IMR-90 (cell line): ENCODE results near the gene SAMM50. TPM values are rescaled to one million over a fixed set of nuclear protein-coding genes. Genes with fewer than 3 reads are reported as not detected.
"Not testable (repeated sequence)": the region's sequence is repeated elsewhere in the genome, so short reads cannot be mapped to it uniquely, and the experiment has no call there.

Source experiments
- ATAC-seq: fragments of 200-7000 bp; cut with Tn5 transposase; 2 replicates; pipeline ENCODE4 v1.9.1; 2020; ENCODE audit warnings: low read depth, mild to moderate bottlenecking, moderate library complexity
- BruUV-seq: library from RNA; stranded (reverse); fragments of 400-500 nt; replicated peaks from 2 replicates; lab custom pipeline; 2021; lab: Mats Ljungman, UMichigan
- CTCF ChIA-PET: fragments of 300-600 bp; formaldehyde crosslinking; extraction: SDS; loops from one replicate; lab custom pipeline; 2021; ENCODE audit warnings: antibody characterized with exemption; lab: Yijun Ruan, JAX
- POLR2A ChIA-PET: fragments of 300-600 bp; sonication (Branson Sonifier 250); formaldehyde crosslinking; loops from one replicate; lab custom pipeline; 2022; ENCODE audit warnings: antibody characterized with exemption; ENCODE audit not compliant: unreplicated experiment; lab: Charles Lee
- DNase-seq: peaks from one replicate; pipeline ENCODE4 v3.0.0; 2013
- H2AFZ ChIP-seq: replicated peaks from 2 replicates; pipeline ENCODE3; 2013; ENCODE audit warnings: low read length, mild to moderate bottlenecking; ENCODE audit not compliant: poor library complexity
- H2AK5ac ChIP-seq: 2 replicates; pipeline ENCODE4 v1.6.1; 2013; ENCODE audit warnings: low read depth, low read length, inconsistent platforms
- H2AK9ac ChIP-seq: replicated peaks from 2 replicates; pipeline ENCODE3; 2013; ENCODE audit warnings: mild to moderate bottlenecking, low read depth, low read length, moderate library complexity; ENCODE audit not compliant: poor library complexity
- H2BK120ac ChIP-seq: 2 replicates; pipeline ENCODE4 v1.6.1; 2013; ENCODE audit warnings: low read depth, low read length, inconsistent platforms
- H2BK15ac ChIP-seq: 3 replicates; pipeline ENCODE4 v1.6.1; 2013; ENCODE audit warnings: low read depth, low read length, inconsistent platforms
- H2BK20ac ChIP-seq: 2 replicates; pipeline ENCODE4 v1.6.1; 2013; ENCODE audit warnings: low read depth, mild to moderate bottlenecking, inconsistent platforms, low read length, moderate library complexity
- H2BK5ac ChIP-seq: 2 replicates; pipeline ENCODE4 v1.6.1; 2013; ENCODE audit warnings: mild to moderate bottlenecking, low read depth, low read length, inconsistent platforms; ENCODE audit not compliant: poor library complexity, severe bottlenecking
- H3K14ac ChIP-seq: replicated peaks from 2 replicates; pipeline ENCODE4 v1.6.1; 2013; ENCODE audit warnings: low read depth, low read length, inconsistent platforms
- H3K18ac ChIP-seq: 2 replicates; pipeline ENCODE4 v1.6.1; 2013; ENCODE audit warnings: low read depth, low read length, control low read depth
- H3K23ac ChIP-seq: 2 replicates; pipeline ENCODE4 v1.6.1; 2013; ENCODE audit warnings: low read depth, low read length, inconsistent platforms
- H3K27ac ChIP-seq: 2 replicates; pipeline ENCODE4 v1.5.1; 2013; ENCODE audit warnings: mild to moderate bottlenecking, control low read depth, low read length; ENCODE audit not compliant: insufficient read depth
- H3K27me3 ChIP-seq: 2 replicates; pipeline ENCODE4 v1.6.1; 2013; ENCODE audit warnings: low read length; ENCODE audit not compliant: control insufficient read depth, insufficient read depth
- H3K36me3 ChIP-seq: 2 replicates; pipeline ENCODE4 v1.6.1; 2013; ENCODE audit warnings: low read length, mixed read lengths; ENCODE audit not compliant: control insufficient read depth, insufficient read depth
- H3K4ac ChIP-seq: 2 replicates; pipeline ENCODE4 v1.6.1; 2013; ENCODE audit warnings: low read depth, low read length, inconsistent platforms
- H3K4me1 ChIP-seq: 2 replicates; pipeline ENCODE4 v1.6.1; 2013; ENCODE audit warnings: low read length, mixed read lengths; ENCODE audit not compliant: control insufficient read depth, insufficient read depth
- H3K4me2 ChIP-seq: 2 replicates; pipeline ENCODE4 v1.6.1; 2013; ENCODE audit warnings: low read depth, mild to moderate bottlenecking, control low read depth, low read length, moderate library complexity
- H3K4me3 ChIP-seq: 2 replicates; pipeline ENCODE4 v1.5.1; 2013; ENCODE audit warnings: low read depth, mild to moderate bottlenecking, control low read depth, low read length, moderate library complexity; ENCODE audit not compliant: insufficient read depth
- H3K56ac ChIP-seq: 2 replicates; pipeline ENCODE4 v1.6.1; 2013; ENCODE audit warnings: low read length, inconsistent platforms; ENCODE audit not compliant: insufficient read depth; ENCODE audit errors: extremely low read depth
- H3K79me1 ChIP-seq, 2 experiments: 2 replicates each; pipeline ENCODE4 v1.6.1; 2013; ENCODE audit warnings: low read length in 2 of 2, inconsistent platforms in 1 of 2, low read depth in 1 of 2
- H3K9ac ChIP-seq: 2 replicates; pipeline ENCODE4 v1.6.1; 2013; ENCODE audit warnings: low read depth, low read length, control low read depth
- H3K9me1 ChIP-seq: 2 replicates; pipeline ENCODE4 v1.6.1; 2013; ENCODE audit warnings: low read length, inconsistent platforms; ENCODE audit not compliant: insufficient read depth
- H3K9me3 ChIP-seq: 2 replicates; pipeline ENCODE4 v1.6.1; 2013; ENCODE audit warnings: low read length; ENCODE audit not compliant: control insufficient read depth, insufficient read depth
- H4K20me1 ChIP-seq: 2 replicates; pipeline ENCODE4 v1.6.1; 2013; ENCODE audit warnings: low read length, inconsistent platforms; ENCODE audit not compliant: insufficient read depth
- H4K5ac ChIP-seq: 2 replicates; pipeline ENCODE4 v1.6.1; 2013; ENCODE audit warnings: mild to moderate bottlenecking, low read depth, low read length, control low read depth
- H4K8ac ChIP-seq, 2 experiments: 2 replicates each; pipeline ENCODE4 v1.6.1; 2013; ENCODE audit warnings: low read depth in 2 of 2, low read length in 2 of 2, control low read depth in 1 of 2, inconsistent platforms in 1 of 2
- H4K91ac ChIP-seq: 2 replicates; pipeline ENCODE4 v1.6.1; 2013; ENCODE audit warnings: low read depth, low read length, inconsistent platforms; ENCODE audit not compliant: insufficient read depth
- CHD1 ChIP-seq: IDR thresholded peaks from 2 replicates; pipeline ENCODE4 v1.6.1; 2012; ENCODE audit warnings: low read depth, low read length, improper control_type of control experiment
- MAZ ChIP-seq: IDR thresholded peaks from 2 replicates; pipeline ENCODE4 v1.6.1; 2012; ENCODE audit warnings: low read depth, mild to moderate bottlenecking, low read length, improper control_type of control experiment, moderate library complexity, borderline replicate concordance
- NFE2L2 ChIP-seq: fragments of 150-350 bp; IDR thresholded peaks from 2 replicates; pipeline ENCODE4 v1.6.1; 2016; ENCODE audit warnings: low read depth, mild to moderate bottlenecking, low read length
- RFX5 ChIP-seq: IDR thresholded peaks from 2 replicates; pipeline ENCODE4 v1.8.0; 2012; ENCODE audit warnings: low read depth, mild to moderate bottlenecking, low read length, moderate library complexity
- WGBS, 2 experiments: methylation state at CpG; one replicate each; pipeline versions ENCODE4 v1.1.5 to v1.1.7; 2013; ENCODE audit warnings: missing lambda C conversion rate in 2 of 2; ENCODE audit not compliant: insufficient read length in 1 of 2; ENCODE audit errors: extremely low coverage in 2 of 2; 5-methylcytosine and 5-hydroxymethylcytosine counted together
- dilution Hi-C: fragments of 300-500 bp; cut with HindIII; formaldehyde crosslinking; loops from one replicate; pipeline ENCODE4 v1.14.3; 2018; ENCODE audit warnings: low sequenced_read_pairs; ENCODE audit not compliant: unreplicated experiment
- in situ Hi-C: fragments of 300-500 bp; cut with MboI; formaldehyde crosslinking; loops from 3 replicates; pipeline ENCODE4 v1.14.3; 2019; ENCODE audit warnings: low sequenced_read_pairs, inconsistent platforms, mixed read lengths
- intact Hi-C: fragments of 100-400 bp; cut with micrococcal nuclease; formaldehyde crosslinking; loops from 2 replicates; pipeline ENCODE4 v1.10.0; 2022
- polyA plus RNA-seq, 3 experiments: library from polyadenylated mRNA; depleted of rRNA; stranded (reverse); fragments of >200 nt; gene quantifications; 2 replicates each; pipeline ENCODE4 v1.2.3, GENCODE V29; 2012; ENCODE audit warnings: low replicate concordance in 1 of 3
- total RNA-seq: library from RNA; depleted of rRNA; stranded (reverse); fragments of >200 nt; gene quantifications from 2 replicates; pipeline ENCODE4 v1.2.3, GENCODE V29; 2012
- TF ChIP-seq, protein P1 (sequence below): fragments of 150-350 bp; IDR thresholded peaks from 2 replicates; pipeline ENCODE4 v1.6.1; 2017; ENCODE audit warnings: mild to moderate bottlenecking, antibody characterized with exemption, low read length, low read depth

Gene SAMM50
- total and polyA plus RNA-seq, 2 of the 4 experiments (the other 2 are of a cell fraction) = 40.6 to 43.7 TPM

DNA sequence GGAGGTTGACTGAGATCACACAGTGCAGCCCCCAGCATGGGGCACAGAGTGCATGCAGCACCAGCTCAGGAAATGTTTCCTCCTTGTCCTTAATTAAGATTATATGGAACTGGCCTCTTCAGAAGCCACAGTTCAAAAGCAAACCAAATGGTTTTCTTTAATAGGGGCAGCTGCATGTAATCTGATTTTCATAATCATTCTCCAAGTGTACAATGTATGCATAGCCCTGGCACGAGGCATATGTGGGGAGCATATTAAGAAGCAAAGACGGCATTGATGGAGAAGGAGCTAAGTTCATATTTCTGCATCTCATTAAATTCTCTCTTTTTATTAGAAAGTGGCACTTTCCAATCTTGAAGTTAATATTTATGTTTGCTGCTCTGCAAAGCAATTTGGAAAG, 59.0 kb downstream of the SAMM50 start:
- no peak overlapping the region for H4K8ac ChIP-seq
- no peak overlapping the region for H2AFZ ChIP-seq
- no peak overlapping the region for H3K4me3 ChIP-seq
- no peaks in the 10 kb centered on the region for H3K36me3 ChIP-seq
- DNase-seq (no peak), ATAC-seq (no peak)
- TF ChIP-seq CHD1 (no peak), RFX5 (no peak), NFE2L2 (no peak), MAZ (no peak)
- TF ChIP-seq, protein P1, sequence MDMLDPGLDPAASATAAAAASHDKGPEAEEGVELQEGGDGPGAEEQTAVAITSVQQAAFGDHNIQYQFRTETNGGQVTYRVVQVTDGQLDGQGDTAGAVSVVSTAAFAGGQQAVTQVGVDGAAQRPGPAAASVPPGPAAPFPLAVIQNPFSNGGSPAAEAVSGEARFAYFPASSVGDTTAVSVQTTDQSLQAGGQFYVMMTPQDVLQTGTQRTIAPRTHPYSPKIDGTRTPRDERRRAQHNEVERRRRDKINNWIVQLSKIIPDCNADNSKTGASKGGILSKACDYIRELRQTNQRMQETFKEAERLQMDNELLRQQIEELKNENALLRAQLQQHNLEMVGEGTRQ = no peak
- H3K23ac ChIP-seq = no peak overlapping the region
- H2BK5ac ChIP-seq = no peak overlapping the region
- BruUV-seq = no TSS peak
- dilution Hi-C loops = no loop called here
- H4K91ac ChIP-seq = no peak overlapping the region
- no peak overlapping the region for H3K27ac ChIP-seq
- H3K56ac ChIP-seq = no peak overlapping the region
- no peak overlapping the region for H2BK15ac ChIP-seq
- CTCF ChIA-PET = interaction anchor here (0.5 to 1.3 kb wide), 2 partner anchors 21 to 88 kb away, joined by 6 read pairs; no protein-coding TSS in a partner anchor
- intact Hi-C loops = no loop called here
- no peaks in the 10 kb centered on the region for H3K9me3 ChIP-seq
- WGBS, 2 experiments = no CpG with 5 or more reads among the region's 2 CpGs
- no peak overlapping the region for H2BK20ac ChIP-seq
- no peak overlapping the region for H3K14ac ChIP-seq
- no peaks in the 10 kb centered on the region for H3K27me3 ChIP-seq
- POLR2A ChIA-PET = no interaction called here
- H3K4ac ChIP-seq = no peak overlapping the region
- no peak overlapping the region for H2BK120ac ChIP-seq
- H4K5ac ChIP-seq = no peak overlapping the region
- no peak overlapping the region for H2AK5ac ChIP-seq
- H3K9me1 ChIP-seq = peaks cover 4% of the 10 kb centered on the region; the same call in 1 of the 2 replicates
- H2AK9ac ChIP-seq = no peak overlapping the region
- no peak overlapping the region for H3K9ac ChIP-seq
- no peak overlapping the region for H3K4me2 ChIP-seq
- H3K4me1 ChIP-seq = no peaks in the 10 kb centered on the region
- in situ Hi-C loops = no loop called here
- no peaks in the 10 kb centered on the region for H3K79me1 ChIP-seq
- H3K18ac ChIP-seq = no peak overlapping the region
- H4K20me1 ChIP-seq = no peaks in the 10 kb centered on the region

DNA sequence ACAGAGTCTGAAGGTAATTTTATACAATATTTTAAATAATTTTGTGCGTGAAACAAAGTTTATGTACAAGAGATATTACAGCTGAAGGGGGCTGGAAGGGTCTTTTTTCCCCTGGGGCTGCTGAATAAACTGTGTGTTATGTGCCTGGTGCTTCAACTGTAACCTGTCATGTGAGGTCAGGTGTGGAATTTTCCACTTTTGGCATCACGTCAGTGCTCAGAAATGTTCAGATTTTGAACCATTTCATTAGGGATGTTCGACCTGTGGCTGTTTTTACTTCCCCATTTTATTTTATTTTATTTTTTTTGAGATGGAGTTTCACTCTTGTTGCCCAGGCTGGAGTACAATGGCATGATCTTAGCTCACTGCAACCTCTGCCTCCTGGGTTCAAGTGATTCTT, 61.3 kb downstream of the SAMM50 start:
- H3K9me3 ChIP-seq, H3K4ac ChIP-seq, H3K27me3 ChIP-seq, in situ Hi-C loops, H4K8ac ChIP-seq, H3K18ac ChIP-seq, H2BK15ac ChIP-seq, H3K27ac ChIP-seq, H3K36me3 ChIP-seq, H3K14ac ChIP-seq, dilution Hi-C loops, H2AFZ ChIP-seq, H3K23ac ChIP-seq, H2BK120ac ChIP-seq, H4K5ac ChIP-seq, H3K56ac ChIP-seq, H3K4me2 ChIP-seq, ATAC-seq, H2BK5ac ChIP-seq, H4K20me1 ChIP-seq, H3K4me1 ChIP-seq, H3K9ac ChIP-seq, BruUV-seq, H2AK9ac ChIP-seq, intact Hi-C loops, H2BK20ac ChIP-seq, H2AK5ac ChIP-seq, H3K4me3 ChIP-seq, CTCF ChIA-PET, DNase-seq, H4K91ac ChIP-seq: not testable (repeated sequence)
- no CpG with 5 or more reads among the region's 3 CpGs for WGBS, 2 experiments
- peaks cover 13% of the 10 kb centered on the region; the same call in 1 of the 2 replicates for H3K9me1 ChIP-seq
- H3K79me1 ChIP-seq = peaks cover 4 to 20% of the 10 kb centered on the region in 2 experiments; a peak in 3 of 4 replicates
- POLR2A ChIA-PET = interaction anchor here (0.6 kb wide), 1 partner anchor 8 kb away, joined by 5 read pairs; no protein-coding TSS in a partner anchor
